ENCODE measurements around the gene PRKN. TPM values are rescaled to one million over a fixed set of nuclear protein-coding genes. Genes with fewer than 3 reads are reported as not detected.

The PRKN gene
- total RNA-seq, 1 experiment from 2014 or later: not detected

DNA sequence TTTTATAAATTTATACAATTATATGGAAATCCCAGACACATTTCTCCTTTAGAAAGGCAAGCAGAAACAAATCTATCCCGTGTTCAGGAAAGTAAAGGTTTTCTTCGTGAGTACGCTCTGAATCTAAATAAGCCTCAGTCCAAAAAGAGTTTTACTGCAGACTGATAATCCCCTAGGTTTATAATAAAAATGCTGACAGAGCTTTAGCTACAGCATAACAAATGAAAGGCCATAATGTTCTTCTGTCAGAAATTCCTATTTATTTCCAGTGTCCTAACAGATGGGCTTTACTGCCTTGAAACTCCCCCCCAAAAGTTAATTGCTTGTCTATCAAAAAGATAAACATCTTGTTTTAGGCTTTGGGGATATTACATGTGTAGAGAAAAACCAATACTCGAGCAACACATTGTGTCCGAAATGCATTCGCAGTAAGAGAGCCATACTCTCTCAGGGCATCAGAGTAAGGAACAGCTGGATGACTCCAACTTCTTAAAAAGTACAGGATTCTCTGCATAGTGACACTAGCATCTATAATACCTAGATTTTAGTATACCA is 109.0 kb downstream of the PRKN start:
- DNase-seq (ENCODE audit: low read depth): no peak

DNA sequence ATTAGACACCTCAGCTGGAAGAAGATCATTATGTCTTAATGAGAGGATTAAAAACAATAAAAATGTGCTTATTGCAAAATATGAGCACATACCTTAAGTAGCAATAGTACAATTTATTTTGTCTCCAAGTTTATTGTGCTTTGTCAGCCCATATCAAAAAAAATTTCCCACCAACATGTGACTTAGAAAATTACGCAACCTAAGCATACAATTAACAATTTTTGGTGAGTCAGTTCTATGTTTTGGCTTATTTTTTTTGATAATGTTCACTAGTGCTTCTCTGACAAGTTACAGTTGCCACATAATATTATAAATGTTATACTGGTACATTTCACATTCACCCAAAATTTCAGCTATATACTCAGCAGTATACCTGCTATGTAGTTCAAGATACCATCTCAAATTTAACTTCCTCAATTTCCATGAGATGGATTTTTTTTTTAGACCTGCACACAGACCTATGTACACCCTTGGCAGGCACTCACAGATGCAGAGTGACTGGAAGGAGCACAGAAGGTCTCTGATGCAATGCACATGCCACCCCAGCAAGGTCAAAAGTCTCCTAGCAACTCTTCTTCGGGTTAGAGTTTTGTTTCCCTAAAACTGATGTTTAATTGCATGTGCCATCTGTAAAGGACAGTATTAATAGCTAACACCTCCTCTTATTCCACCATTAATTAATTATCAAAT is 112.4 kb downstream of the PRKN start:
- DNase-seq (ENCODE audit: low read depth): no peak

DNA sequence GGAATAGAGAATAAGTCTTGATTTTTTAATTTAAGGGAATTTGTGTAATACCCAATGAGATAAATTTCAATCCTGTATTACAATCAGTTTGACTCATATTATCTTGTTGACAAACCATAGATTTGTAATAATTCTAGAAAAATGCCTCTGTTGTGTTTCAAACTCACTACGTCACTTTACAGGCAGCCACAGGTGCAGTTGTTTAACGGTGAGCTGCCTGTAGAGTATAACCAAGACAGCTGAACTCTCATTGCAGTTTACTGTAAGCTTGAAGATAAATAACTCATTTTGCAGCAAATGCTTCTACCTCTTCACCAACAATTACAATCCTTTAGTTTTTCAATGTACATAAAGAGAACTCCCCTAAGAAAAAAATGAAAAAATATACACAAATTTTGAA is 114.3 kb downstream of the PRKN start:
- no peak for DNase-seq (ENCODE audit: low read depth)

DNA sequence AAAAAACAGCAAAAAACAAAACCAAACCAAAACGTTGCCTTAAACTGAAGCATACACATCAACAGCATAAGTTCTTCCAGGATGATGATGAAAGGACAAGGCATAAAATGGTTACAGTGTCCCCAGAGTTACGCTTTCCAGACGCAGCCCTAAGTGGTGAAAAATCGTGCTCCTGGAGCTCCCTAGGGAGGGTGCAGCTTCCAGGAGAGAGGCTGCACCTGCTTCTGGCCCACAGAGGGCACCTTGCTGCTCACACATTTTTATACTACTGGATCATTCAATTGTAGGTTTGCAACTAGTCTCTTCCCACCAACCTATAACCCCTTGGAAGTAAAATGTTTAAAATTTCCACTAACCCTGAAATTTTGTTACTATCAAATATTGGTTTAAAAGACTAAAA is 115.0 kb downstream of the PRKN start:
- no peak for DNase-seq (ENCODE audit: low read depth)

DNA sequence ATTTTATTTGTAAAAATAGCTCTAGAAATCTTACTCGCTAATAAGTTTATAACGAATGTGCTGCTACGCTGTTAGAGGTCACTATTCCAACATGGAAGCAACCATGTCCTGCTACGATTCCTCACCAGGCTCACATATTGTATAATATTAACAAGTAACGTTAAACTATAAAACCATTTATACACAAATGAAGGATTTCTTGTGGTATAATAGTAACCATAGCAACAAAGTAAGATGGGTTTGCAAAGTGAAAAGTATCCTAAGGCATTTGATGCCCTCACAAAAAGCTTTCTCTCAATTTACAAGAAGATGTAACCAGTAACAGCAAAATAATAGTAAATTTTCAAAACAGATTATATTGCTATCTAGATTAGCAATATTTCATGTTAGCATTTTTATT is 117.2 kb downstream of the PRKN start:
- DNase-seq (ENCODE audit: low read depth): no peak

DNA sequence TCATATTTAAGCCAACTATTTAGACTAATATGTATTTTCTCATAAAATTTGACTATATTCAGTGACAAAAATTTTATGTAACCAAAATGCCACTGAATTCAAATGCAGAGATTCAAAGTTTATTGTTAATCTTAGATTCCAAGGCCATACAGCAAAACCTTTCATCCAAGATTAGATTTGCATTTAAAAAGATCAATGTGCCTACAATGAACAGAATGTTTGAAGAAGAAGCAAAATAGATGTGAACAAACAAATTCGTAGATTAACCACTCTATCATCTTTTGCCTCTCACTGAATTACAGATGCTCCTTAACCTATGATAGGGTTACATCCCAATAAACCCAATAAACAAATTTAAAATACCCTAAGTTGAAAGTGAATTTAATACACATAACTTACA is 121.7 kb downstream of the PRKN start:
- no peak for DNase-seq (ENCODE audit: low read depth)

DNA sequence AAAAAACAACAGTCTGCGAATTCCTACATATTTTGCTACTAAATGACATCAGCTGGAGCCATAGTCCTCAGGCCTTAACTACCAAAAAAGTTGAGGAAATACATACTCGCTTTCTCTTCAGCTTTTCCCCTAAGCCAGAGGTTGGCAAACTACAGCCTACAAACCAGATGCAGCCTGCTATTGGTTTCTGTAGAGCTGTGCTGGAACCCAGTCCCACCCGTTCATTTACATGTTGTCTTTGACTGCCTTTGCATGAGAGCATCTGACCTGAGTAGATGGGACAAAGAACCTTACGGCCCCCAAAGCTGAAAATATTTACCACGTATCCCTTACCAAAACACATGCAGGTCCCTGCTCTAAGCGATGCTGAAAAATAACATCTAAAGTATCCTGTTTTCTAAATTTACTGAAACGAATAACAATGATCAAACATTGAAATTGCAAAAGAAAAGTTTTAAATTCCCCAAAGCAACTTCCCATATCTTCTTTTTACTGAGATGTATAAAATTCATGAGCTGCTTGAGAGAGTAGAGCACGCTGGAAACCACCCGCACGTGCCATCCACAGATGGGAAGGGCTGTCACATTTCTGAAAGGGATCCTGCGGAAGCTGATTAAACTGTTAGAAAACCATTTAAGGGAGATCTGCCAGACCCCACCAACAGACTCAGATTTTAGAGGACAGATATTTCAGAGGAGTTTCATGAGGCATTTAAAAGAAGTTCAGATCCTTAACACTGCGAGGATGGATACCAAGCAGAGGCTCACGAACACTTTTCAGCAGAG is 124.1 kb downstream of the PRKN start:
- DNase-seq (ENCODE audit: low read depth): no peak

DNA sequence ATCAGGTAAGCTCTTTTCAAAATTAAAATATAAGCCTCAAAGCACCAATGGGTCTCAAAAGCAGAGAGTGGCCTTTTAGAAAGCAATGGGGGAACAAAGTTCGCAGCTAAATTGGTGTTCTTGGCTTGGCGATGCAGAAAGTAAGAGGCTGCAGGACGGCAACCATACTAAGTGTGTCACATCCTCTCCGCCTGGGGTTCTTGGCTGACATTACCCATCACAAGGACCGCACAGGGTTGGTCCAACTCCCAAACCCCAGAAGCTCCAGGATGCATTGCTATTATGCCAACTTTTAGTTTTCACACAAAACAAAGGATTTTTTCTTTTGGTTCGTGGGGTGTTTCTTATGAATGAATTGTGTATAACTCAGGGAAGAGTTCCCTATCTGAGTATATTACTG is 124.8 kb downstream of the PRKN start:
- no peak for DNase-seq (ENCODE audit: low read depth)

DNA sequence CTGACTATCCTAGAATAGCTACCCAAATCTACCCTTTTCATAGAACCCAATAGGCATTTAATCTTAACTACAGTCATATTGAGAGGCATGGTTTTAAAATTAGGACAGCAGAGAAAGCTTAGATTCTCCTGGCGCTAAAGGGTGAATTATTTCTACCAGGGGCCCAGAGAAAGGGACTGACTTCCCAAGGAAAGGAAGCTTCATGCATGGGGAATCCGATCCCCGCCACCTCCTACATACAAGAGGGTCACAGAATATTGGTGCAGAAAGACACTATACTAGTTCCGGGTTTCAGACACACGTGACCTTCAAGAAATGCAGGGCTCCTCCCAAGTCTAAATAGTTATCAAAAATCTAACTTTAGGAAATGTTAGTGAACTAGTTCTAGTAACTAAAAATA is 130.9 kb downstream of the PRKN start:
- no peak for DNase-seq (ENCODE audit: low read depth)

DNA sequence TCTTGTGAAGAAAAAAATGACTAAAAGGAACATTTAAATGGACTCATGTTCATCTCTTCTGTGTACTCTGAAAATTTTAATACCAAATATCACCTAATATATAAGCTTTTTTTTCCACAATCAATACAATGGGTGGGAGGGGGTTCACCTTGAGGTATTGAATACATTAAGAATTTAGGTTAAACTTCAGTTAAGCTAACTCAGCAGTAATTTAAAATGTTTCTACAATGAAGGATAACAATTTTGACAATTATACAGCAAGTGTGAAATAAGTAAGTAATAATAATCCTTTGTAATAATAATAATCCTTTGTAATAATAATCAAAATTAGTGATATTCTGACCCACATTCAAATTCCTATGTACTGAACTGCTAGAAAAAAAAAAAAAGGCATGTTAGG is 136.0 kb downstream of the PRKN start:
- DNase-seq (ENCODE audit: low read depth): no peak

DNA sequence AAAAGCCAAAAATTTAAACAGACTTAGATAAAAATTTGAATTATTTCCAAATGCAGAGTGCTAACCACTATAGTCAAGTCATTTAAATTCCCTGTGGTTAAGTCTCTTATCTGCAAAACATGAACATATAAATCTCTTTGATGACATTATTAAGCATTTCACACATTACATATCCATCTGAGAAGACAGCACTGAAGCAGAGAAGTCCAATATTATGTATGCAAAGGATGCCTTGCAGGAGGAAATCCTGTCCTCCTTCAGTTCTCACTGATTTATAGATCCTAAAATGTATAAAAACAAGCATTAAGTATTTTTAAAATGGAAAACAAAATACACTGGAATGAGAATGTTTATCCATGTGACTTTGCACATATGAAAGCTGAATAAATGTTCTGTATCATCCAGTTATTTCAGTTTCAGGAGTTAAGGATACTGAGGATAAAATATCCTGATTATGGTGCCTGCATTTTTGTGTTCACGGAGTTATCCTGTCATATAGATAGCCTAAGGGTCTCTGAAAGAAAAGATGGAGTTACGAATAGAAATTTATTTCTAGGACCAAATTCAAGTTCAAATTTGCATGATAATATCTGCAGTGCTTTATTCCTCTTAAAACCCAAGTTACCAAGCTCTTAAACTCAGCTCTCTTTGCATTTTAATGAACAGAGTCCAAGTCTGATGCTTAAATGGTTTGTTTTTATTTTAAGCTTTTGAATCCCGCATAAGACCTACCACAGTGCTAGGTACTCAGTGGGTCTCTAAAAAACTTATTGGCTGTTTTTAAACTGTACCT is 145.4 kb downstream of the PRKN start:
- DNase-seq (ENCODE audit: low read depth): no peak

DNA sequence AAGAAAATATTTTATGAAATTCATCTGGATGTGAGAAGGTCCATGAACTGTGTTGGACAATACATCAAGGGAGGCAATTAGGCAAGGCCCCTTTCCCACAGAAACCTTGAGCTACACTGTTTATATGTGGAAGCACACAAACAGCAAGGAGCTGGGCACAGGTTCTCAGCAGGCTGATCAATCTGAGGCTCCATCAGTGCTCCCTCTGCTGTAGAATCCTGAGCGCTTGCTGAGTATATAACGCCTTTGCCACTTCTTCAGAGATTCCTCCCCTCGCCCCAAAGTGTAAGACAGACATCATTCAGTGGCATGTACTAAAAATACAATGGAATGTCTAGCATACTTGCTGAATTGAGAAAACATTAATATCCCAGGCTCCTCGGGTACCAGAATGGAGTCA is 146.9 kb downstream of the PRKN start:
- no peak for DNase-seq (ENCODE audit: low read depth)

DNA sequence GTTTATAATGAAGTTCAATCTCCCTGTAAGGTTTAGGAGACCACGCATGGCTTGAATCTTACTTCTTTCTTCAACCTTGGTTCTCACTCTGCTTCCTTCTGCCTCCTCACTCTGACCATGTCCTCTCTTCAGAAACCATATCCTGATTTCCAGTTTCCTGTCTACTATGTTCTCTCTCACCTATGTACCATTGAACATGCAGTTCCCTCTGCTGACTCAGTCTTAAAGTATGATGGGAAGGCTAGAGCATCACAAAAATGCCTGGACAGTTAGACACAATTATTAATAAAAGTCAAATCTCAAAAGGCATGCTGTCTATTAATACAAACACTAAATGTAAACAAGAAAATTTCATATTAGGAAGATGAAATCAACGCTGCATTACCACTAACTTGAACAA is 151.6 kb downstream of the PRKN start:
- DNase-seq (ENCODE audit: low read depth): no peak

DNA sequence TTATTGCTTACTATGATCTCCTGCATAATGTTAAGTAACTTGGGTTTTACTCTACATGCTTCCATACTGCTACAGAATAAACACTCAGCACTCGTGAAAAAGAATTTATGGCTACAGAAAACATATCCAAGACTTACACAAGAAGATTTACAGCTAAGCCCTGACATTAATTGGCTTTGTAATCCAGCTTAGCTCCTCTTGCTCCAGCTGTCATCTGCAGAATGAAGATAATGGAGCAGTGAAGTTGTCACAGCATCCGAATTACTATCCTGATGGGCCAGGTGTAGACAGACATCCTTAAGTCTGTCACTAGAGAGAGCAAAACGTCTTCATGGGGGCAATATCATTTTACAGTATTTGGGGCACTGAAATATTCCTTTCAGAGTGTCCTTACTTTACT is 155.3 kb downstream of the PRKN start:
- DNase-seq (ENCODE audit: low read depth): no peak

DNA sequence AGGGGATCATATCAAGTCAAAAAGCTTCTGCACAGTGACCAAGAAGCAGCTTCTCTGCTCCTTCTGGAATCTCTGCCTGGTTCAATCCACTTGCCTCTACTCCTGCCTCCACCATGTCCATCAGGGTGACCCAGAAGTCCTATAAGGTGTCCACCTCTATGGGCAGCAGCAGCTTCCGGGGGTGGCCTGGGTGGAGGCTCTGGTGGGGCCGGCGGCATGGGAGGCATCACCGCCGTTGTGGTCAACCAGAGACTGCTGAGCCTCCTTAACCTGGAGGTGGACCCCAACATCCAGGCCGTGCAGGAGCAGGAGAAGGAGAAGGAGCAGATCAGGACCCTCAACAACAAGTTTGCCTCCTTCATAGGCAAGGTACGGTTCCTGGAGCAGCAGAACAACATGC is 159.3 kb downstream of the PRKN start:
- DNase-seq (ENCODE audit: low read depth): no peak

DNA sequence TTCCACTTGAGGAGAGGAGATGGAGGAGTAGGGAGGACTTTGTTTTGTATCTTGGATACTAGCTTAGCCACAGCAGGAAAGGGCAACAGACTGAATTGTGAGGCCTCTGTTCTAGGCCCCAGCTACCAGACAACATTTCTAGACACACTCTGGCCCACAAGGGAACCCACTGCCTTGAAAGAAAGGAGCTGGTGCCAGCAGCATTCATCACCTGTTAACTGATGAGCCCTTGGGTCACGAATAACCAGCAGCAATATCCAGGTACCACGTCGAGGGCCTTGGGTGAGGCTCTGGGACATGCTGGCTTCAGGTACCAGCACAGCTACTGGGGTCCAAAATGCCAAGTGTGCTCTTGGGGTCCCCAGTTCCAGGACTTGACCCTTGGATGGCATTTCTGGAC is 165.5 kb downstream of the PRKN start:
- no peak for DNase-seq (ENCODE audit: low read depth)

DNA sequence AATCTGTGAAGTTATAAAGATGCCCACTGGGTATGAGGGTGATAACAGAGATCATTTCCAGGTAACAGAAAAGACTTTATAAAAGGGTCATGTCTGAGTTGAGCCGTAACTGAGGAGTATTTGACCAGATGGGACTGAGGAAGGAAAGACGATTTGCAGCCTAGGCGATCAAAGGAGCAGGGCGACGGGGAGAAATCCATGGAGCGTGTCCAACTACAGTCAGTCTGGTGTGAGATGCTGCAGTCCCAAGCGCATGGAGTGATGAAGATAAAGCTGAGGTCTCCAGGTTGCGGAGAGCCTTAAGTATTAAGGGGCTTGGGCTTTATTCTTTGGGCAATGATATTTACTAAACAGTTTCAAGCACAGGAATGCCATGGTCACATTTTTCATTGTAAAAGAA is 166.7 kb downstream of the PRKN start:
- no peak for DNase-seq (ENCODE audit: low read depth)

DNA sequence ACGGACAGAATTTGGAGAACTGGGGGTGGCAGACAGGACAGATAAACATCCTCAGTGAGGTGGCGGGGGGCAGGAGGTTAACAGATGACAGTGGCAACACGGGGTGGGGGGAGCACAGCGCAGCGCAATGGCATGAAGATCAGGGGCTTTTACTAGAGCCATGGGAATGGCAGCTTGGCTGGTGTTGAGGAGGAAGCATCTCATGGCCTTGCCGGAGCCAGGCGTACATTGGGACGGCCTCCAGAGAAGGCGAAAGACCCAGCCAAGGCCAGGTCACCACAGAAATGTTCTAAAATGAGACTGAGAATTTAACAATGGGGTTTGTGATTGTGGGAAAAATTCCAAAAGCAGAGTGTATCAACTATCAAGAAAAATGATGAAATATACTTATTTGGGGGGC is 173.0 kb downstream of the PRKN start:
- DNase-seq (ENCODE audit: low read depth): no peak

DNA sequence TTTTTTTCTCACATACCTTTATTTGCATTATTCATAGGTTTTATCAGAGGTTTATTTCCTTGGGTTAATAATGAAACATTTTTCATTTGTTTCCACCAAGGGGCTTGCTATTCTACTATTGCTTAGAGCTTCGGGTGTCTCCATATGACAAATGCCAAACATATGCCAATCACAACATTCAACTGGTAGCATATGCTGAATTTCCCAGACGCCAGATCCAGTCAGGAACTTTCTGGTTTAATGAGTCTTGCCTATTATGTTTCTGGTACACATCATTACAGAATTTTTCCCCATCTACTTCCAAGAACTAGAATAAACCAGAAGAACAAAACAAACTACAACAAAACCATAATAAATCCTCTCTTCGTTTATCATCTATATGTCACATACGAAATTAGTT is 180.7 kb downstream of the PRKN start:
- DNase-seq (ENCODE audit: low read depth): no peak

DNA sequence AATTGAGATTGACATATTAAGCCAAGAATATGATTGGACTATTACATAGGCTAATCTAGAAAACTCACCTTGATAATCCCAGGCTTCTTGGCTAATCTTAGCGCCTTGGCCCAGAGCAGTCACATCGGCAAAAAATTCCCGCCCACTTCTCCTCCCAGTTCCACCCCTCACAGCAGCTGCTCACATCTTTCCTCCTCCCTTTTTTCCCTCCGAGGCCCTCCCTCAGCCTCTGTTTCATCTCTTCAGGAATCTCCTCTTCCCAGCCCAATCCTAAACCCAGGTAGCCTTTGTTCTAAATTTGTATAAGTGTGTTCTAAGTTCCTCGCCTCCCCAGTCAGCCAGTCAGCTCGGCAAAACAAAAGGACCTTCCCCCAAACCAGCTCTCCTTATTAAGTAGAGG is 184.3 kb downstream of the PRKN start:
- no peak for DNase-seq (ENCODE audit: low read depth)

DNA sequence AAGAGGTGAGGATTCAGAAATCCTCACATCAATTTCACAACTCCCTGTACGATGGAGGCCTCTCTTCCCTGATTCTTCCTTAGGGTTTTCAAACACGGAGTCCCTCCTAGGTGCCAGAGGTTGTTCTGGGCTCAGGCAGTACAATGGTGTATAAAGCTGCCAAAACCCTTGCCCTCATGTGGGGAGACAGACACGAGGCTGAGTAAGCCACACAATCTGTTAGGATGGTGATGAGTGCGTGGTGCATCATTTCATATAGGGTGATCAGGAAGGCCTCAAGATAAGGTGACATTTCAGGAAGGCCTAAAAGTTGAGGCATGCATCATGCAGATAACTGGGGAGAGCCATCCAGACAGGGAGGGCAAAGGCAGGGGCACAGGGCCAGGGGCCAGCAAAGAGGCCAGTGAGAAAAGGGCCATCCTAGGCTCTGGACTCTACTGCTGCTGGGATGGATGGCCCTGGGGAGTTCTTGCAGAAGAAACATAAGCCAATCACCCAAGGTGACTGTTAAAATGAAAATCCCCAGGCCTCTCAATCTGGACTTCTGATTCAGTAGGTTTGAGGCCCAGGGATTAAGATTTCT is 186.5 kb downstream of the PRKN start:
- DNase-seq (ENCODE audit: low read depth): no peak

DNA sequence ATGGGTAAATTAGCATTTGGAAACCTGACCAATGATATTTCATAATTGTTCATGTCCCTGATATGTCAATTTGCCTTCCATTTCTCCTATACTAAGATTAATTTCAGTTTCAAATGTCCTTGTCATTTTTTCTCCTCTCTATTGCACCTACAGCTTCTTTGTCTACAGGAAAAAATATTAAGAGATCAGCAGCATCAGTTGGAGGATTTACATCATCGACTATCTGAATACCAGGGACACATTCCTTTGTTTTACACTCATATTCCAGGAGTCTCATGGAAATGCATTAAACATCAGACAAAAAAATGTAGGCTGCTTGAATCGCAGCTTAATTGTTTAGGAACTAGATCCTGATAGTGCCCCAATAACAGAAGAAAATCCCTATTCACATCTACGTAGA is 188.2 kb downstream of the PRKN start:
- DNase-seq (ENCODE audit: low read depth): no peak

All from Daoy (cell line).